ENCODE data around the gene SINHCAF. TPM values are rescaled to one million over a fixed set of nuclear protein-coding genes. Genes with fewer than 3 reads are reported as not detected.

SINHCAF gene
- total and polyA plus RNA-seq, 2 of the 8 experiments (the other 6 are each of a cell fraction or from before 2014, with no cell fraction given), result 138 to 576 TPM

DNA sequence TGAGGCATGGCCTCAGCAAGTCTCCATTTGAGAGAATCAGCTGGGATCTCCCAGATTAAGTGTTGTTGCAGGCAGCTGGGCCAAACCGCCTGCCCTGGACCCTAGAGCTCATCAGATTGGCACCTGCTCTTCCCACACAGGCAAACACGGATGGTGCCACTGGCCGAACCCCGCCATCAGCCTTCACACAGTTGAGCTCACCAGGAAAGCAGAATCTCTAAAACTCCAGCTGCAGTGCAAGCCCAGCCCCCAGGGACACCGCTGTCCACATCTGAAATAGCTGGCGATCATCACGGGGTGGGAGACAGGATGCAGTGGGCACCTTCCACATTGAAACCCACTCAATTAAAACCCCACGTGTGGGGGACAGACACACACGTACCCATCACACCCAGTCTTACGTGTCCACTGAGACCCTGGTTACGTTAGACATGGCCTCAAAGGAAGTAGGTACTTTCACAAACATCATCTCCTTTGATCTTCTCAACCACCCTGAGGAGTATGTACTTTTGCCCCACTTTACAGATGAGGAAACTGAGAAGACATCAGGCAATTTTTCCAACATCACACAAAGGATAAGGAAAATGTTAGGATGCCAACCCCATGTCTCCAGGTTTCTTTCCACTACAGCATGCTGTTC is 88.8 kb downstream of the SINHCAF start:
- WGBS, 2 experiments (ENCODE audit: extremely low coverage in 1 of 2, insufficient coverage in 1 of 2, insufficient read length in 1 of 2, insufficient replicate concordance in 2 of 2, low coverage in 1 of 2, low lambda C conversion rate in 2 of 2, missing lambda C conversion rate in 1 of 2), result 87% methylated on average over 11 of the region's 11 CpGs; no CpG with 5 or more reads in 1 of the 2 experiments
- FAIRE-seq, result no peak
- no peak for TF ChIP-seq POLR2A (IDR thresholded peaks at IDR 0.05; ENCODE audit: control extremely low read depth in 1 of 2, low read depth in 2 of 2, low read length in 2 of 2)
- TF ChIP-seq NANOG (IDR thresholded peaks at IDR 0.05; ENCODE audit: insufficient read depth, low read depth, low read length, poor library complexity, severe bottlenecking), result no peak
- TF ChIP-seq EGR1 (IDR thresholded peaks at IDR 0.05; ENCODE audit: borderline replicate concordance, low read depth, low read length), result no peak
- no peak for TF ChIP-seq GTF2F1 (IDR thresholded peaks at IDR 0.05; ENCODE audit: borderline replicate concordance, low read depth, low read length)
- TF ChIP-seq SIRT6 (IDR thresholded peaks at IDR 0.05; ENCODE audit: low read length), result no peak
- TF ChIP-seq EZH2 (IDR thresholded peaks at IDR 0.05; ENCODE audit: low read depth, low read length, severe bottlenecking), result no peak
- no peak for TF ChIP-seq BACH1 (IDR thresholded peaks at IDR 0.05; ENCODE audit: low read length)
- TF ChIP-seq HDAC6 (IDR thresholded peaks at IDR 0.05; ENCODE audit: low read depth, low read length), result no peak
- TF ChIP-seq, protein P1, sequence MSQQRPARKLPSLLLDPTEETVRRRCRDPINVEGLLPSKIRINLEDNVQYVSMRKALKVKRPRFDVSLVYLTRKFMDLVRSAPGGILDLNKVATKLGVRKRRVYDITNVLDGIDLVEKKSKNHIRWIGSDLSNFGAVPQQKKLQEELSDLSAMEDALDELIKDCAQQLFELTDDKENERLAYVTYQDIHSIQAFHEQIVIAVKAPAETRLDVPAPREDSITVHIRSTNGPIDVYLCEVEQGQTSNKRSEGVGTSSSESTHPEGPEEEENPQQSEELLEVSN (IDR thresholded peaks at IDR 0.05), result no peak
- no peak for TF ChIP-seq SAP30 (IDR thresholded peaks at IDR 0.05; ENCODE audit: insufficient read depth, insufficient replicate concordance, low read length)
- TF ChIP-seq NRF1 (IDR thresholded peaks at IDR 0.05; ENCODE audit: low read depth, low read length), result no peak
- no peak for TF ChIP-seq TEAD4 (IDR thresholded peaks at IDR 0.05; ENCODE audit: low read depth, low read length)
- TF ChIP-seq SRF (IDR thresholded peaks at IDR 0.05; ENCODE audit: low read depth, low read length), result no peak

More for the DNA sequence above, 88.8 kb downstream of the SINHCAF start:
- ChIA-PET POLR2A (ENCODE audit: partially characterized antibody) (interaction anchor here (0.6 to 0.9 kb wide), 2 partner anchors 10 to 31 kb away, joined by 3 read pairs; no protein-coding TSS in a partner anchor), CTCF (ENCODE audit: partially characterized antibody) (interaction anchor here (0.5 to 12.2 kb wide), 23 partner anchors 8 to 389 kb away, joined by 3 to 231 read pairs (median 4); no protein-coding TSS in a partner anchor)
- Histone ChIP-seq H2BK15ac (ENCODE audit: low read length) (no peak overlapping the region), H3K4me3 (ENCODE audit: extremely low read depth in 1 of 4, insufficient read depth in 2 of 4, low read depth in 3 of 4, low read length in 4 of 4) (no peak overlapping the region), H4K20me1 (replicated peaks in 1 of 2; ENCODE audit: control insufficient read depth in 1 of 2, insufficient read depth in 2 of 2, low read length in 2 of 2) (no peaks in the 10 kb centered on the region), H3K27me3 (replicated peaks in 1 of 4; ENCODE audit: control insufficient read depth in 3 of 4, extremely low read depth in 1 of 4, insufficient read depth in 3 of 4, low read length in 3 of 4) (no peaks in the 10 kb centered on the region), H3K14ac (ENCODE audit: insufficient read length) (no peak overlapping the region), H3K4ac (replicated peaks; ENCODE audit: insufficient read length, low read depth, low read length) (no peak overlapping the region), H2BK120ac (replicated peaks; ENCODE audit: low read depth, low read length) (no peak overlapping the region), H4K8ac (ENCODE audit: extremely low read depth, insufficient read depth, low read length) (no peak overlapping the region), H3K4me1 (replicated peaks in 1 of 4; ENCODE audit: control insufficient read depth in 3 of 4, insufficient read depth in 4 of 4, low read length in 3 of 4) (peaks cover 0 to 5% (median 3%) of the 10 kb centered on the region in 4 experiments; a peak in 5 of 7 replicates), H2BK20ac (ENCODE audit: low read length) (no peak overlapping the region), H2AFZ (ENCODE audit: low read length) (no peak overlapping the region), H3K79me1 (ENCODE audit: low read depth, low read length) (no peaks in the 10 kb centered on the region), H3K23ac (ENCODE audit: insufficient read length) (no peak overlapping the region), H2AK5ac (ENCODE audit: low read depth, low read length) (no peak overlapping the region), H3K9ac (replicated peaks in 1 of 4; ENCODE audit: extremely low read depth in 1 of 4, low read depth in 3 of 4, low read length in 3 of 4) (no peak overlapping the region), H3K79me2 (ENCODE audit: control insufficient read depth in 1 of 2, insufficient read depth in 2 of 2, low read length in 2 of 2) (no peaks in the 10 kb centered on the region), H3K23me2 (ENCODE audit: low read depth, low read length) (no peaks in the 10 kb centered on the region), H3K56ac (replicated peaks; ENCODE audit: insufficient read length, low read depth, low read length) (no peak overlapping the region), H3K18ac (ENCODE audit: extremely low read depth, low read length) (no peak overlapping the region), H3K9me3 (ENCODE audit: insufficient read depth in 2 of 2, low read depth in 1 of 2, low read length in 1 of 2) (no peaks in the 10 kb centered on the region), H3K27ac (ENCODE audit: low read depth, low read length) (no peak overlapping the region), H4K5ac (ENCODE audit: insufficient read length, low read depth, low read length) (no peak overlapping the region), H2BK12ac (ENCODE audit: low read depth, low read length) (no peak overlapping the region), H4K91ac (replicated peaks; ENCODE audit: insufficient read length, low read length) (no peak overlapping the region), H2BK5ac (ENCODE audit: low read depth, low read length) (no peak overlapping the region), H3K36me3 (ENCODE audit: control insufficient read depth in 2 of 4, insufficient read depth in 4 of 4, low read length in 3 of 4) (no peaks in the 10 kb centered on the region), H3K4me2 (ENCODE audit: insufficient read depth in 1 of 2, low read depth in 2 of 2, low read length in 2 of 2) (no peak overlapping the region)
- no peak for DNase-seq (ENCODE audit: low read depth in 1 of 2, low spot score in 2 of 2)
